HG03108 (cell line): Measurements from ENCODE around the gene VAV3.
"Not testable (repeated sequence)": the region's sequence is repeated elsewhere in the genome, so short reads cannot be mapped to it uniquely, and the experiment has no call there.

ENCODE experiments used
- ATAC-seq: cut with Tn5 transposase; IDR thresholded peaks from one replicate; pipeline ENCODE4 v1.9.1; 2021; ENCODE audit warnings: moderate library complexity; ENCODE audit not compliant: unreplicated experiment

VAV3 gene

DNA sequence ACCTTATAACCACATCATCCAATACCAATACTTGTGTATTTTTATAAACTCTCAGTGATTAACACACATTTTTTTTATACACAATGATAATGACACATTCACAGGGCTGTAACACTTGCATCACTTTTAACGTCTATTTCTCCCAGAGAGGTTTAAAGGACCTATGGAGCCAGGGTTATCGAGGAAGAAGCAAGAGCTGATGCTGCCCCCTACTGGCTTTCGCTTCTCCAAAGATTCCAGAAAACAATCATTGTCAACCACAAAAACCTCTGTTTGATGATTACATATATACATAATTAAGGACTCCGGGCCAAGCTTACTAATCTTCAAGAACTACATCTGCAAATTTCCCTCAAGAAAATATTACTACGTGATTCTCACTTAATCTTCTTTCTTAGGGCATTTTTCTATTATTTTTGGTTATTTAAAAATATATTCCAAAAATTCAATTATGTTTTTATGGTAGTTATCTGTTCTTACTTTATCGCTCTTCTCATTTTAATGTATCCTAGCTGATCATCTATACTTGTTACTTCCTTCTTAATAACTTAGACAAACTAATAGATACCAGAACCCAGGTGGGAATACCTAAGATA lies 214.5 kb downstream of the VAV3 start:
- ATAC-seq: no peak

DNA sequence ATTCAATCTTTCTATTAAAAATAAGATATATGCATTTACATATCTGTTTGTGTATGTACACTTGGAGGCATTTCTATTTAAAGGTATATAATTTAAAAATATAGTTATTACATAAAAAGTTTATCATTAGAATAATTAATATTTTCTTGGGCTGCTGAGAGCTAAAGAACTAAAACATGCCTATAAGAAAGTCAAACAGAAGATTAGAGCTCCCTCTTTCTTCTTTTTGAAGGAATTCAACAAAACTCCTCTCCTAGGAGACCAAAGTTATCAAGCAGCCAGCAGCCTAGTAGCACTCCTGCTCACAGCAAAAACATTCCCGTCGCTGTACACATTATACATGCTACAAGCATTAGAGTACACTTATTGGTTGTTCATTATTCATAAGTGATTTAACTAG lies 216.4 kb downstream of the VAV3 start:
- ATAC-seq: no peak

DNA sequence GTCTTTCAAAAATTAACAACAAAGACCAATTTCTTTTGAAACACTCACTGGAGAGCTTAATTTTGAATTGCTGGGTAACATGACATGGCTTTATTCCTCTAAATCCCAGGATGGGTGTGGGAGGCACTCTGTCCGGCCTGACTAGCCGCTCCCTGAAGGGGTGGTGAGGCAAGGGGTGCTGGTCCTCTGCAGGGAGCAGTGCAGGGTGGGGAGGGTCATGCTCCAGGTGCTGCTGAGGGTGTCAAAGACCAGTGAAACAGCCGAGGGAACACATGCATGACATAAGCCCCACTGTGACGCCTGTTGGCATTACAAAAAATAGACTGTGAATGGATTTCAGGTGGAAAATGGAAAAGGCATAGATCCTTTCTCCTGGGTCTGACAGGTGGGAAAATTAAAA lies 223.7 kb downstream of the VAV3 start:
- ATAC-seq: no peak

DNA sequence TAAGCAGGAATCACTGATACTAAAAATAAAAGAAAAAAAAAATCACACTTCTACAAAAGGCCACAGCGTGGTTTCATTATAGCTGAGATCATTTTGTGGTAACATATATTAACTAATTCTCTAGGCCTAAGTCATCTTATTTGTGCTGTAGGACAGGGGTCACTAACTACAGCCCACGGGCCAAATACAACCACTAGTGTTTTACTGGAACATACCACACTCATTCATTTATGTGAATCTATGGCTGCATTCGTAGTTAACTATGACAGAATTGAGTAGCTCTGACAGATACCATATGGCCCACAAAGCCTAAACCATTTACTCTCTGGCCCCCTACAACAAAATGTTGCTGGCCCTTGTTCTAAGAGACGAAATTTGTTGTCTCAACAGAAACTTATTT lies 224.4 kb downstream of the VAV3 start:
- no peak for ATAC-seq

DNA sequence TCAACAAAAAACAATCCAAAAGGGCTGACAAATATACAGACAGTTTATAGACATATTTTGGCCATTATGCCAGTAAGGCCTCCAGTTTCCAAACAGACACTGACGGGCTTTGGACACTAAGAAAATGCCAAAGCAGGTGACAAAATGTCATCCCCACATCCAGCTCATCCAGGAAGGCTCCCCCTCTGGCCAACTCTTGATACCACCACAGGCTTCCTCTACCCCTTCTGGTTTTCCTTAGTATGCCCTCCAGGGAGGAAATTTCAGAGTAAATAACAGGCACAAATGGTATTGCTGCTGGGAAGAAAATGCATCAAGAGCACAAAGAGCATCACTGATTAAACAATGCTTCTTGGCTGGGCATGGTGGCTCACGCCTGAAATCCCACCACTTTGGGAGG lies 225.3 kb downstream of the VAV3 start:
- no peak for ATAC-seq

DNA sequence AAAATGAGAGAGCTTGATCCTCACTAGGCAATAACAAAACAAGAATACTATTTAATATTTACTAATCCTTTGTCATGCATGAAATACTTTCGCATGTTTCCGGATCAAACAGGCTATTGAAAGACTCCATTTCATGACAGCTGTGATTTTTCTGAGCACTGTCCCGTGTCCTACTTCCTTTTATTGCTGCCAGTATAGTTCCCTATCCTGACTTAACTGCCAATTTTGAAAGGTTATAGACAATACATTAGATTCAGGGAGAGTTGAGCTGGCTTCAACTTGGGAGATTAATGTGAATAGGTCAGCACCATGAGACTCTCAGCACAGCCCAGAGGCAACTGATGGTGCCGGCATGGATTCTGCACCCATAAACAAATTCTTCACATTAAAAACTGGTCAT lies 225.8 kb downstream of the VAV3 start:
- no peak for ATAC-seq

DNA sequence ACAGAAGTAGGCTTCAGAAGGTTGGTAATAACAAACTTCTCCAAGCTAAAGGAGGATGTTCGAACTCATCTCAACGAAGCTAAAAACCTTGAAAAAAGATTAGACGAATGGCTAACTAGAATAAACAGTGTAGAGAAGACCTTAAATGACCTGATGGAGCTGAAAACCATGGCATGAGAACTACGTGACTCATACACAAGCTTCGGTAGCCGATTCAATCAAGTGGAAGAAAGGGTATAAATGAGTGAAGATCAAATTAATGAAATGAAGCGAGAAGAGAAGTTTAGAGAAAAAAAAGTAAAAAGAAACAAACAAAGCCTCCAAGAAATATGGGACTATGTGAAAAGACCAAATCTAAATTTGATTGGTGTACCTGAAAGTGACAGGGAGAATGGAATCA lies 231.6 kb downstream of the VAV3 start:
- not testable (repeated sequence) for ATAC-seq

DNA sequence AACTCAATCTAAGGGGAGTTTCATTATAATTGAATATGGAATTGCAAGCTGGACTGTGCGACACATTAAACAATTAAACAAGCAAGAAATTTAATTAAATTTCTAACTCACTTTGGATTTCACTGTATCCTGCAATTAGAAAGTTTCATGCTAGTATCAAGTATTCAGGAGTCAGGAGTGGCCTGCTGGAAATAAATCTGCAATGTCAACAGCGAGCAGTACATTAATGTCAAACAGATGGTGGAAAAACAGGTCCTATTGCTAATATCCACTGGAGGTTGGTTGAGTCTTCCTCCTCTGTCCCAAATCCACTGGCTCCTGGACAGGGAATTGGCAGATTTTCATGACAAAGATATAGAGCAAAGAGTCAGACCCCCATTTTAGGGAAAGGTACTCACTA lies 237.1 kb downstream of the VAV3 start:
- ATAC-seq: no peak

DNA sequence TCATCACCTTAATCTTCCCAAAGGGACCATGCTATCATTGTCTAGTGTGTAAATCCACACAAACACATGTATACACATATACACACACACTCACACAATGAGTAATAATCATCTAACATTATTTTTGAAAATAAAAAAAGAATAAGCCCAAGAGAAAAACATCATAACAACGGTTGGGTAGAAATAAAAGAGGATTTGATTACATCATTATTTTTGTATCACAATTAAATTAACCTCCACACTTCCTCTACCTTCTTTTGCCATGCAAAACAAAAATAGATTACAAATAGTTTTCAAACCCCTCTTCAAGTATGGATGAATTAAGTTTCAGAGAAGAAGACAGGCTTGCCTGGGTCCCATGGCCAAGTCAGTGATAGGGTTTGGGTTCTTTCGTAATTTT lies 238.1 kb downstream of the VAV3 start:
- no peak for ATAC-seq

DNA sequence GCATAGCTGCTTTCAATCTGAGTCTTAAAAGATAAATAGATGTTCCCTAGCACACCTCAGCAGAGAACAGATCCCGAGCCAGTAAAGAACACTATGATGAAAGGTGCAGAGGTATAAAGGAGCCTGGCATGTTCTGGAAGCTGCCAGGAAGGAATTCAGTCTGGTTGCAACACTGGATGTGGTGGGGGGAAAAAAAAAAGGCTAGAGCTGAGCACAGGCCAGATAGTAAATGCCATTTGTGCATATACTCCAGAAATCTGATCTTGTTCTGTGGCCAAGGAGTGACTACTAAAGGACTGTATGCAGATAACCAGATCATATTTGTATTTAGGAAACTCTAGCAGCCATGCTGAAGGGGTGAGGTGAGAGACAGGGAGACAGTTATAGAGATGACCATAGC lies 240.3 kb downstream of the VAV3 start:
- ATAC-seq: no peak

DNA sequence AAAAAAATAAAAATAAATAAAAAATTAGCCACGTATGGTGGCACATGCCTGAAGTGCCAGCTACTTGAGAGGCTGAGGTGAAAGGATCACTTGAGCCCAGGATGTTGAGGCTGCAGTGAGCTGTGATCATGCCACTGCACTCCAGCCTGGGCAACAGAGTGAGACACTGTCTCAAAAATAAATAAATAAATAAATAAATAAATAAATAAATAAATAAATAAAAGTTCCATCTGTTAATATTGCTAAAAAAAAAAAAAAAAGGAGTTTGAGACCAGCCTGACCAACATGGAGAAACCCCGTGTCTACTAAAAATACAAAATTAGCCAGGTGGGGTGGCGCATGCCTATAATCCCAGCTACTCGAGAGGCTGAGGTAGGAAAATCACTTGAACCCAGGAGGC lies 244.8 kb downstream of the VAV3 start:
- ATAC-seq: not testable (repeated sequence)

DNA sequence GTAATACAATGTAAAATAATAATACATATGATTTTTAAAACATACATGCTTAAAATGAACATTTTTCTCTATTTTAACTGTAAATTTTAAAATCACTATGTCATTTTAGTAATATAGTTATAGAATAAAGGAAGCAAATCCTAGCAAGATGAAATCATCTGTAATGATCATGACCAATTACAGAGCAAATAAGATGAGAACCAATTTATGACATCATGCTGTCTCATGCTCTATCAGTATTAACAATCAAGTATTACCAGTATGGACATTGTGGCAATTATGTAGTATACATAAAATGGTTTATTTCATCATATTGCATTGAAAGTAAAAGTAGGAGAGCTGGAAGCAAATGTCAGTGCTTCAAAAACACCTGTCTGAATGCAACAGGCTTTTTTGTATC lies 255.0 kb downstream of the VAV3 start:
- no peak for ATAC-seq

DNA sequence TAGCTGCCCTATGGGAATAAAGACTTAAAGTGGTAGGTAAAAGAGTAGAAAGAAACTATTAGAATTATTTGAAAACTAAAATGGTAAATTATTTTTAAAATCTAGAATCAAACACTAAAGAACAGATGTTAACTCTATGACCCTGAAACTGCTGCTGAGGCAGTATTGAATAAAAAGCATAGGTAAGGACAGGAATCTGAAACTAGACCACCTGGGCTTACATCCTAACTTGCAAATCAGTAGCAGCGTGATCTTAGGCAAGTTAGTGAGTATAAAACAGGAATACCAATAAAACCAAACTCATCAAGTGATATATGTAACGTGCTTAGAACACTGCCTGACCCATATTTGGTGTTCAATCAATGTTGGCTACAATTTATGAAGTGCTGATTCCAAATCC lies 257.9 kb downstream of the VAV3 start:
- ATAC-seq: no peak

DNA sequence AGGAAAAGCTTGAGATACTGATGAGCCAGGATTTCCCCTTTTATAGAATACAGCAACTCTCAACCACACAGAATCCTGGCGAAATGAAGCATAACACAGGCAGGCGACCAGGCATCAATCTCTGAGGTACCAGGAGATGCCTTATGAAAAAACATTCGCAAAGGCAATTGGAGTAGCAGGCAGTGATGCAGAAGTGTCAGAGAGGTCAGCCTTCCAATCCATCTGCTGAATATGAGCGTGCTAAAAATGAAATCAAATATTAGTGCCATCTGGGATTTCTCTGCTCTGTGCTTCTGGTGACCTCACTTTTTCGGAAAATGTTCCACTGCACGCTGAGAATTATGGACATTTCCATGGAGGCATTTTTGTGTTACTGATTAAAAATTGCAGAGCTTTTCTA lies 258.8 kb downstream of the VAV3 start:
- no peak for ATAC-seq

DNA sequence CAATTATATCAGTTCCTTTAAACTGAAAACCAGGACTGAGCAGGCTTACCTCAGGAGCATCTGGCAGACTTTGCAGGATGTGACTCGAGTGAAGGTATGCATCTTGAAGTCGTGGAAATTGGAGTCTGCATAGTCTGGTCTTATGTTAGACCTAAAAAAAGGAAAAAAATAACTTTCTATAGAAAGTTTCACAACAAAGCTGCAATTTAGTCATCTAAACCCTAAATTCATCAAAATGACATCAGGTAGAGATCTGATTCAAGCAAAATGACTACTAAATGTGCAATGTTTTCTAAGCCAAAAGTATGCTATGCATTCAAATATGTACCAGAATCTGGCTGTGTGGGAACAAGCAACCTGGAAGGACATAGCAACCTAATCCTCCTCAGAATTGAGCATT lies 260.1 kb downstream of the VAV3 start:
- ATAC-seq: no peak

DNA sequence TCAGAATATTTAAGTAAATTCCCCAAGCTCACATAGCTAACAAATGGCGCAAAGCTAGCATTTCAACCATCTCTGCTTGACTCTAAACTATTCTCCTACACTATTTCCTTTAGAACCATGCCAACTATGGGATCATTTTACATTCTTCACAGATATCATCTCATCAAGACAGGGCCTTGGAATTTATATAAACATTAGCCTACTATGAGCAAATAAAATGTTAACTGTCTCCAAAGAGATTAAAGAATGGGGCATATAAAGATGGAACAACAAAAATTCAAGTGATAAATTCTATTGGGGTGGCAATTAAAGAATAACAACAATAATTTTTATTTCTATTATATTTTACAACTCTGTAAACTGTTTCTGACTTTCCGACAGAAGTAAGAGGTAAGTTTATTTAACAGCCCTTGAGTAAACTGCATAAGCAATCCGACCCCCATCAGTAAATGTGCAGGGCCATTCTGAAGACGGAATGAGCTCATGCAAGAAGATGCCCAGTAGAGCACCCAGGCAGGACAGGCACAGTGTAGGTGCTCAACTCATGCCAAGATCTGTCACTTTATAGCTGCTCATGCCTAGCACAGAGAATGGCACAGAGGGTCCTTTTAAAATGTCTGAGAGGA lies 261.9 kb downstream of the VAV3 start:
- ATAC-seq: no peak

DNA sequence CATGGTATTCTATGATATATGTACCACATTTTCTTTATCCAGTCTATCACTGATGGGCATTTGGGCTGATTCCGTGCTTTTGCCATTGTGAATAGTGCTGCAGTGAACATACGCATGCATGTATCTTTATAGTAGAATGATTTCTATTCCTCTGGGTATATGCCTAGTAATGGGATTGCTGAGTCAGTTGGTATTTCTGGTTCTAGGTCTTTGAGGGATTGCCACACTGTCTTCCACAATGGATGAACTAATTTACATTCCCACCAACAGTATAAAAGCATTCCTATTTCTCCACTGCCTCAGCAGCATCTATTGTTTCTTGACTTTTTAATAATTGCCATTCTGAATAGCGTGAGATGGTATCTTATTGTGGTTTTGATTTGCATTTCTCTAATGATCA lies 264.3 kb downstream of the VAV3 start:
- not testable (repeated sequence) for ATAC-seq

DNA sequence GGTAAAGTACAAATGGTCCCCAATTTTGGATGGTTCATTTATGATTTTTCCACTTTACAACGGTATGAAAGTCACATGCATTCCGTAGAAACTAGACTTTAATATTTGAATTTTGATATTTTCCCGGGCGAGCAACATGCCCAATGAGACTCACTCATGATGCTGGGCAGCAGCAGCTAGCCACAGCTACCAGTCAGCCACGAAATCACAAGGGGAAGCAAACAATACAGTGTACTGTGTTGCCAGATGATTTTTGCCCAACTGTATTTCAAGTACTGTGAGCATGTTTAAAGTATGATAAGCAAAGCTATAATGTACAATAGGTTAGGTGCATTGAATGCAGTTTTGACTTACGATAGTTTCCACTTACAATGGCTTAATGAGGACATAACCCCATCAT lies 266.8 kb downstream of the VAV3 start:
- no peak for ATAC-seq

DNA sequence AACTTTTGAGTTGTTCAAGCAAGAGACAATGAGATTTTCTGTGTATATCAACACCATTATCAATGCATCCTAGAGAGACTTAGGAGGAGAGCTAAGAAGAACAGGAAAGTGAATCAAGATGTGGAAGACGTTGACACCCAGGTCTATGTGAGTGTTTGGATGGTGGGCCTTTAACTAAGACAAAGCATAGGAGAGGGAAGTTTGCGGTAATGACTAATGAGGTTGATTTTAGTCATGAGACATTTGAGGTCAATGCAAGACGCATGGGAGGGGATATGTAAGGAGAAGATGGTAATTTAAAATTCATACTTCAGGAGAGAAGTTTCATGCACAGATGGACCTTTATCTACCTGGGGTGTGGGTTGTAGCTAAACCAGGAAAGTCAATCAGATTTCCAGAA lies 269.6 kb downstream of the VAV3 start:
- ATAC-seq: no peak

DNA sequence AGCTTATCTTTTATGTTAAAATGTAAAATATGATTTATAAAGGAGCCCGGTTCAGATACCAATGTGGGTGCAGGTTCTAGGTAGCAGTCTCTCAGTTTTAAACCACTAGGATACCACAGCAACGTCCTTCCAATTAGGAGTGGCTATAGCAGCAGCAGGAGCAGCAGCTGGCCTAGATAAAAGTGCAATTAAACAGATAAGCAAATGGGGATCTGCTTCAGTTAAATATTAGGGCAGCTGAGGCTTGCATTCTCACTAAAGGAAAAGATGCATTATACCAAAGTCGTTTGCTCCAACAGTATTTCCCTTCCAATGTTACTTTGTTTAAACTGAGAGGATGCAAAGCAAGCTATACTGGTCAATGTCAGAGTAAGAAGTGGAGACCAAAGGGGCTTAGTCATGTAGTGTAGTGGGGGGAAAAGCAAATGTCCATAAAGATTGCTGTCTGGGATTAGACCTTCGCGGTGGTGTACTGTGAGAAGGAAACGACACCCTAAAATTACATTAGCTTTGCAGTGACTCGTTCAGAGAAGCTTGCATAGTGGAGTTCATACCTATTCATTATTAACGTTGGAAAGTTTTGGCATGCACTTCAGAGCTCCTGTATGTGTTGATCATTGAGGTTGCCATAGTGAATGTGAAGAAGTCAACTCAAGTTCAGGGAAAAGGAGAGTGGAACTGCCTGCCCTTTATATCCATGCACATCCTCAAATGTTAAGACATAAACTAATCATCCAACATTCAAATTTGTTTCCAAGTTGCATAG lies 272.2 kb downstream of the VAV3 start:
- no peak for ATAC-seq

DNA sequence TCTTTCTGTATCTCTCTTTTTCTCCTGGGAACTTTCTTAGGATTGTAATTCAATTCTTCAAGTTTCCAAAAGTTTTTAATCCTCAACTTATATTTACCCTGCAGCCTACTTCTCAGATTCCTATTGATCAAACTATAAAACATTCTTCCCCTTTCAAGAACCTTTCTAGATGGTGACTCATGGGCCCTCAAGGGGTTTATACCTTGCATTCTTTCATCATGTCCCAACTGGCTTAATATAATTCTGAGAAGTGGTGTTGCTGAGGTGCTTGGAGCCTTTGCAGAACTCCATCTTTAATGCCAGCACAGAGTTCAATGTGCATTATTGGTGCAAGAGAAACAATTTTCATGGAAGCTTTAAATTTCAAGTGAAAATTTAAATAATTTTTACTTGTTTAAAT lies 273.4 kb downstream of the VAV3 start:
- ATAC-seq: no peak

DNA sequence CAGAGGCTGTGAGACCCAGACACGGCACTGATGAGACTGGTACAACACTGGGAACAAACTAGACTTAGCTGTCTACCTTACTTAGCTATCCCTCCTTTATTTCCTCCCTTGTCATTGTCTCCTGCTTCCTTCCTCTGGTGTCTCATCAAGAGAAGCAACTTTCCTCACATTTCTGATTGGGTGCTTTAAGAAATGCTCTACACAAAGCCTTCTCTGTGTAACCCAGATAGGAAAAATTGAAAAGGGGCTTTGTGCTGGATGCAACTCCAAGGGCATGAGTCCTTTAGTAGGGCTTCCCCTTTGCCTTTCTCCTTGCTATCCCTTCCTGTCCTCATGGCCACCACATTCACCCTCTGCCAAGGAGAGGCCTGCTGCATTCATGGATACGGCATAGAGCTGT lies 274.5 kb downstream of the VAV3 start:
- no peak for ATAC-seq

DNA sequence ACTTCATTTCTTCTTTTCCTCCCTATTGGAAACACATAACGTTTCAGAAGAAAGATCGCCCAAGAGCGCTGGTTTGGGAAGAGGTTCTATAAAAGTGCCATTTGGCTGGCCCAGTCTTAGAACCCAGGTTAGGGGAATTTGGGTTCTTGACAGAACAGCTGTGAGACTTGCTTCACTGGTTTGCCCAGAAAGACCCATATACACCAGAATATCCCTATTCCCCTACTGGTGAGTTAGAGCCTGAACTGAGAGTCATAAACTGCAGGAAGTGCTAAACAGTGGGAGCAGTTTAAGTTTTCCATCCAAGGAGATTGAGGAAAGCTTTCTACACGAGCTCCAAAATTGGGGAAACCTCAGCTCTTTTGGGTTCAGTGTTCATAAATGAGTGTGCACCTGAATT lies 275.2 kb downstream of the VAV3 start:
- ATAC-seq: no peak
